ENCODE results near the gene TRIM17. TPM values are rescaled to one million over a fixed set of nuclear protein-coding genes. Genes with fewer than 3 reads are reported as not detected.

TRIM17 gene
- total RNA-seq, 1 experiment from 2014 or later = 0.54 TPM

DNA sequence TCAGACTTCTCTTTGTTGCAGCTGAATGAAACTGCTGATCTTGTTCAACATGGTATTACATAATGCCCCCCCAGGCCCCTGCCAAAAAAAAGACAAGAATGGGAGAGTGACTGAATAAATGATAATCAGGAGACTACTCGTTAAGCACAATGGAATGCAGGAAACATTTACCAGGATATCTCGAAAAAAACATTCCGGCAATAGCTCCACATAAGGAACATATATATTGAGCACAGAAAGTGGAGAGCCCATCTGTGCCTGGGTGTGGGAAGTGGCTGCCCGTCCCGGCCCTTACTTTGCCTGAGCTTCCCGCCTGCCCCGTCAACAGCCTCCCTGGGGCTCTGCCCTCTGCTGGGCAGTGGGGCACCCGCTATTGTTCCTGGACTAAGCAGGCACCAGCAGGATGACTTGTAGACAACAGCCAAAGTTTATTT, 23.4 kb downstream of the TRIM17 start:
- H3K4me3 ChIP-seq (ENCODE audit: low read depth, low read length, poor library complexity, severe bottlenecking) = no peak overlapping the region
- intact Hi-C loops (cut with micrococcal nuclease; ENCODE audit: unreplicated experiment) = no loop called here
- BruUV-seq (replicated peaks) = no TSS peak
- H3K4me1 ChIP-seq (ENCODE audit: insufficient read depth, low read length, poor library complexity, severe bottlenecking) = peaks cover 33% of the 10 kb centered on the region
- ChIA-PET POLR2A (ENCODE audit: low non-redundant PET) (interaction anchor here (0.8 kb wide), 1 partner anchor 15 kb away, joined by 3 read pairs; no protein-coding TSS in a partner anchor), CTCF (interaction anchor here (0.5 to 0.9 kb wide), 2 partner anchors 11 to 79 kb away, joined by 3 to 5 read pairs; no protein-coding TSS in a partner anchor)
- TF ChIP-seq, protein P1, sequence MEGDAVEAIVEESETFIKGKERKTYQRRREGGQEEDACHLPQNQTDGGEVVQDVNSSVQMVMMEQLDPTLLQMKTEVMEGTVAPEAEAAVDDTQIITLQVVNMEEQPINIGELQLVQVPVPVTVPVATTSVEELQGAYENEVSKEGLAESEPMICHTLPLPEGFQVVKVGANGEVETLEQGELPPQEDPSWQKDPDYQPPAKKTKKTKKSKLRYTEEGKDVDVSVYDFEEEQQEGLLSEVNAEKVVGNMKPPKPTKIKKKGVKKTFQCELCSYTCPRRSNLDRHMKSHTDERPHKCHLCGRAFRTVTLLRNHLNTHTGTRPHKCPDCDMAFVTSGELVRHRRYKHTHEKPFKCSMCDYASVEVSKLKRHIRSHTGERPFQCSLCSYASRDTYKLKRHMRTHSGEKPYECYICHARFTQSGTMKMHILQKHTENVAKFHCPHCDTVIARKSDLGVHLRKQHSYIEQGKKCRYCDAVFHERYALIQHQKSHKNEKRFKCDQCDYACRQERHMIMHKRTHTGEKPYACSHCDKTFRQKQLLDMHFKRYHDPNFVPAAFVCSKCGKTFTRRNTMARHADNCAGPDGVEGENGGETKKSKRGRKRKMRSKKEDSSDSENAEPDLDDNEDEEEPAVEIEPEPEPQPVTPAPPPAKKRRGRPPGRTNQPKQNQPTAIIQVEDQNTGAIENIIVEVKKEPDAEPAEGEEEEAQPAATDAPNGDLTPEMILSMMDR (conservative IDR thresholded peaks at IDR 0.05; ENCODE audit: low read depth, low read length) = peak; percentile 62
- TF ChIP-seq EZH2 (IDR thresholded peaks at IDR 0.05; ENCODE audit: borderline replicate concordance, low read depth, low read length, poor library complexity, severe bottlenecking) = no peak
- DNase-seq (ENCODE audit: low spot score) = peak; percentile 73
- no peaks in the 10 kb centered on the region for H3K27me3 ChIP-seq (replicated peaks; ENCODE audit: insufficient read depth, low read depth, low read length, poor library complexity)
- no peaks in the 10 kb centered on the region for H3K9me3 ChIP-seq (ENCODE audit: low read depth, low read length, poor library complexity, severe bottlenecking)
- peak overlapping the region; percentile 84 for H3K27ac ChIP-seq (ENCODE audit: low read depth, low read length, poor library complexity, severe bottlenecking)
- peaks cover 34% of the 10 kb centered on the region for H3K36me3 ChIP-seq (ENCODE audit: insufficient read depth, low read length, poor library complexity, severe bottlenecking)

DNA sequence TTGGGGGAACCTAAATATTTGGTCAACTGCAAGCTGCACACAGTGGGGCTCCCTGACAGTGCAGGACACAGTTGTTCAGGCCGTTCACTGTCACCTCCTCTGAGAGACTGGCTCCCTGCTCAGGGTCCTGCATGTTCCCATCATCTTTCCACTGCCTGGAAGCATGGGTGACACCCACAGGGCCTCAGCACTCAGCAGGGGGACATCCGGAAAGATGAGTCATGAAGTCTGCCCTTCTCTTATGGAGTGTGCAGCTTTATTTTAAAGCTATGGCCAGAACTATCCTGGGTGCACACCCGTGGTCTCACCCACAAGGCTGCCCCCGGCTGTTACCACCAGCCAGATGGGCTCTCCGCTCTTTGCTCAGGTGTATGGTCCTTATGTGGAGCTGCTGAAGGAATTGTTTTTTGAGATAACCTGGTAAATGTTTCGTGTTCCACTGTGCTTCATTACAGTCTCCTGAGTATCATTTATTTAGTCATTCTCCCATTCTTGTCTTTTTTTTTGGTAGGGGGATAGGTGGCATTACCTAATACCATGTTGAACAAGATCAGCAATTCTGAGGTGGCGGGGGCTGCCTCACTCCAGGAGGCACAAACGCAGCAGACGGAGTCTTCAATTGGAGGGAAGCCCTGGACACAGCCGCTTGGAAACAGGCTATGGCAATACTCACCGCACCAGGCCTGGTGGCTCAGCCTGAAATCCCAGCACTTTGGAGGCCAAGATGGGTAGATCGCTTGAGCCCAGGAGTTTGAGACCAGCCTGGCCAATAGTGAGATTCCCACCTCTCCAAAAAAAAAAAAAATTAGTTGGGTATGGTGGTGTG, 24.3 kb downstream of the TRIM17 start:
- Histone ChIP-seq H3K27ac (ENCODE audit: low read depth, low read length, poor library complexity, severe bottlenecking) (peak overlapping the region; percentile 84), H3K9me3 (ENCODE audit: low read depth, low read length, poor library complexity, severe bottlenecking) (no peaks in the 10 kb centered on the region), H3K27me3 (replicated peaks; ENCODE audit: insufficient read depth, low read depth, low read length, poor library complexity) (no peaks in the 10 kb centered on the region), H3K4me1 (ENCODE audit: insufficient read depth, low read length, poor library complexity, severe bottlenecking) (peaks cover 33% of the 10 kb centered on the region), H3K36me3 (ENCODE audit: insufficient read depth, low read length, poor library complexity, severe bottlenecking) (peaks cover 30% of the 10 kb centered on the region), H3K4me3 (ENCODE audit: low read depth, low read length, poor library complexity, severe bottlenecking) (no peak overlapping the region)
- POLR2A ChIA-PET (ENCODE audit: low non-redundant PET) = no interaction called here
- peak; percentile 95 for DNase-seq (ENCODE audit: low spot score)
- no peak for TF ChIP-seq EZH2 (IDR thresholded peaks at IDR 0.05; ENCODE audit: borderline replicate concordance, low read depth, low read length, poor library complexity, severe bottlenecking)
- TF ChIP-seq, protein P1 (conservative IDR thresholded peaks at IDR 0.05; ENCODE audit: low read depth, low read length) = no peak
- CTCF ChIA-PET = no interaction called here
- intact Hi-C loops (cut with micrococcal nuclease; ENCODE audit: unreplicated experiment) = no loop called here
- BruUV-seq (replicated peaks) = no TSS peak

DNA sequence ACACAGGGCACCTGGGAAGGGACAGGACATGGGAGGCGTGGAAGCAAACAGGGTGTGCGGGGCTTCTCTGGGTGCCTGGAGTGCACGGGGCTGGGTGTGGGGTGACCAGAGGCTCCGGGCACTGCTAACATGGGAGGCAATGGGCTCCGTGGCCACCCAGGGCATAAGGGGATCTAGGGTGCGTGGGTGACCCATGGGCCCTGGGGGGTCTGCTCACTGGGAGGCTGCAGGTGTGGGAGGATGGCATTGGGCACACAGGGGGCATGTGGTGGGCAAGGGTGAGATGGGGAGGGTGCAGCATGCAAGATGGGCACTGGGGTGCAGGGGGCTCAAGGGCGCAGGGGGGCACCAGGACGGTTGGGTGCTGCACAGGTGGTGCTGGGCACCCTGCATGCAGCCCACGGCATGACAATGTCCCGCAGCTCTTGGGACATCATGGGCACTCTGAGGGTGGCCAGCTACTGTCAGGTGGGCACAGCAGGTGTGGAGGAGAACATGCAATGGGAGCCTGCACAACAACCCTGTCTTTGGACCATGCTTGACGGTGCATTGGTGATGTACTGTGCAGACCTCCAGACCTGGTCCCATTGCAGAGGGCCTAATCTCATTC, 25.1 kb downstream of the TRIM17 start:
- BruUV-seq (replicated peaks) = no TSS peak
- H3K9me3 ChIP-seq (ENCODE audit: low read depth, low read length, poor library complexity, severe bottlenecking) = no peaks in the 10 kb centered on the region
- peak overlapping the region; percentile 84 for H3K27ac ChIP-seq (ENCODE audit: low read depth, low read length, poor library complexity, severe bottlenecking)
- ChIA-PET POLR2A (ENCODE audit: low non-redundant PET) (no interaction called here), CTCF (no interaction called here)
- peaks cover 33% of the 10 kb centered on the region for H3K4me1 ChIP-seq (ENCODE audit: insufficient read depth, low read length, poor library complexity, severe bottlenecking)
- intact Hi-C loops (cut with micrococcal nuclease; ENCODE audit: unreplicated experiment) = no loop called here
- H3K4me3 ChIP-seq (ENCODE audit: low read depth, low read length, poor library complexity, severe bottlenecking) = no peak overlapping the region
- H3K36me3 ChIP-seq (ENCODE audit: insufficient read depth, low read length, poor library complexity, severe bottlenecking) = peaks cover 24% of the 10 kb centered on the region
- DNase-seq (ENCODE audit: low spot score) = no peak
- no peaks in the 10 kb centered on the region for H3K27me3 ChIP-seq (replicated peaks; ENCODE audit: insufficient read depth, low read depth, low read length, poor library complexity)
- TF ChIP-seq EZH2 (IDR thresholded peaks at IDR 0.05; ENCODE audit: borderline replicate concordance, low read depth, low read length, poor library complexity, severe bottlenecking) = no peak
- TF ChIP-seq, protein P1 (conservative IDR thresholded peaks at IDR 0.05; ENCODE audit: low read depth, low read length) = no peak
